ENCODE results near the gene PKMYT1. TPM values are rescaled to one million over a fixed set of nuclear protein-coding genes. Genes with fewer than 3 reads are reported as not detected.

Gene PKMYT1
- total RNA-seq, 2 donors from 2014 or later = 88.5 to 101 TPM

- no peaks in the 10 kb centered on the region for H3K27me3 Mint-ChIP-seq (ENCODE audit: insufficient read depth)
- TF ChIP-seq CTCF (conservative IDR thresholded peaks at IDR 0.05) = no peak
- peaks cover 20% of the 10 kb centered on the region for H3K36me3 Mint-ChIP-seq (ENCODE audit: low read depth)
- peak overlapping the region; percentile 99 for H3K27ac Mint-ChIP-seq
- Histone ChIP-seq H3K36me3 (ENCODE audit: control insufficient read depth, insufficient read depth, low read length) (peaks cover 28% of the 10 kb centered on the region), H3K9ac (ENCODE audit: extremely low read depth, low read length, poor library complexity, severe bottlenecking) (peak overlapping the region; percentile 99), H3K9me3 (ENCODE audit: control insufficient read depth, low read length) (no peaks in the 10 kb centered on the region), H3K27me3 (ENCODE audit: control insufficient read depth, insufficient read depth, low read length, poor library complexity, severe bottlenecking) (no peaks in the 10 kb centered on the region), H3K4me3 (ENCODE audit: low read length) (peak overlapping the region; percentile 97), H3K4me1 (ENCODE audit: control insufficient read depth, insufficient read depth, low read length) (peaks cover 12% of the 10 kb centered on the region), H3K27ac (ENCODE audit: low read depth, low read length) (peak overlapping the region; percentile 95)
- DNase-seq = peak; percentile 95
- H3K4me3 Mint-ChIP-seq = peak overlapping the region; percentile 83
- H3K9me3 Mint-ChIP-seq = no peaks in the 10 kb centered on the region
- 0 to 9% methylated on average over 4 to 7 of the region's 8 CpGs for WGBS, 2 experiments (ENCODE audit: insufficient coverage in 1 of 2, insufficient read length in 1 of 2)
- peaks cover 29% of the 10 kb centered on the region for H3K4me1 Mint-ChIP-seq
Observed at GRCh38 chr16:3022208-3022683, 42.0 kb upstream of the PKMYT1 start.

- H3K27ac Mint-ChIP-seq = peak overlapping the region; percentile 99
- TF ChIP-seq CTCF (conservative IDR thresholded peaks at IDR 0.05) = peak; percentile 74
- peak; percentile 95 for DNase-seq
- Histone ChIP-seq H3K9ac (ENCODE audit: extremely low read depth, low read length, poor library complexity, severe bottlenecking) (peak overlapping the region; percentile 99), H3K27ac (ENCODE audit: low read depth, low read length) (peak overlapping the region; percentile 95), H3K27me3 (ENCODE audit: control insufficient read depth, insufficient read depth, low read length, poor library complexity, severe bottlenecking) (no peaks in the 10 kb centered on the region), H3K4me3 (ENCODE audit: low read length) (peak overlapping the region; percentile 97), H3K36me3 (ENCODE audit: control insufficient read depth, insufficient read depth, low read length) (peaks cover 22% of the 10 kb centered on the region), H3K4me1 (ENCODE audit: control insufficient read depth, insufficient read depth, low read length) (peaks cover 12% of the 10 kb centered on the region), H3K9me3 (ENCODE audit: control insufficient read depth, low read length) (no peaks in the 10 kb centered on the region)
- peaks cover 29% of the 10 kb centered on the region for H3K4me1 Mint-ChIP-seq
- peak overlapping the region; percentile 83 for H3K4me3 Mint-ChIP-seq
- WGBS, 2 experiments (ENCODE audit: insufficient coverage in 1 of 2, insufficient read length in 1 of 2) = 0 to 1% methylated on average over 14 to 25 of the region's 25 CpGs
- no peaks in the 10 kb centered on the region for H3K27me3 Mint-ChIP-seq (ENCODE audit: insufficient read depth)
- H3K9me3 Mint-ChIP-seq = no peaks in the 10 kb centered on the region
- peaks cover 18% of the 10 kb centered on the region for H3K36me3 Mint-ChIP-seq (ENCODE audit: low read depth)
Observed at GRCh38 chr16:3021449-3022207, 41.4 kb upstream of the PKMYT1 start.

GRCh38 chr16:3020604-3021448 is 40.6 kb upstream of the PKMYT1 start:
- Histone ChIP-seq H3K36me3 (ENCODE audit: control insufficient read depth, insufficient read depth, low read length) (peaks cover 19% of the 10 kb centered on the region), H3K9me3 (ENCODE audit: control insufficient read depth, low read length) (no peaks in the 10 kb centered on the region), H3K4me3 (ENCODE audit: low read length) (peak overlapping the region; percentile 97), H3K9ac (ENCODE audit: extremely low read depth, low read length, poor library complexity, severe bottlenecking) (peak overlapping the region; percentile 99), H3K4me1 (ENCODE audit: control insufficient read depth, insufficient read depth, low read length) (peaks cover 12% of the 10 kb centered on the region), H3K27ac (ENCODE audit: low read depth, low read length) (peak overlapping the region; percentile 95), H3K27me3 (ENCODE audit: control insufficient read depth, insufficient read depth, low read length, poor library complexity, severe bottlenecking) (no peaks in the 10 kb centered on the region)
- H3K4me3 Mint-ChIP-seq = peak overlapping the region; percentile 83
- H3K36me3 Mint-ChIP-seq (ENCODE audit: low read depth) = peaks cover 14% of the 10 kb centered on the region
- peak; percentile 98 for DNase-seq
- 0% methylated on average over 5 to 57 of the region's 57 CpGs for WGBS, 2 experiments (ENCODE audit: insufficient coverage in 1 of 2, insufficient read length in 1 of 2)
- H3K9me3 Mint-ChIP-seq = no peaks in the 10 kb centered on the region
- peaks cover 33% of the 10 kb centered on the region for H3K4me1 Mint-ChIP-seq
- TF ChIP-seq CTCF (conservative IDR thresholded peaks at IDR 0.05) = no peak
- no peaks in the 10 kb centered on the region for H3K27me3 Mint-ChIP-seq (ENCODE audit: insufficient read depth)
- peak overlapping the region; percentile 99 for H3K27ac Mint-ChIP-seq
